HuH-7.5 (cell line): Measurements from ENCODE around the gene PBX1.

ENCODE experiments used
- DNase-seq: peaks from one replicate; pipeline ENCODE4 v3.0.0; 2011; ENCODE audit warnings: low spot score

Gene PBX1

DNA sequence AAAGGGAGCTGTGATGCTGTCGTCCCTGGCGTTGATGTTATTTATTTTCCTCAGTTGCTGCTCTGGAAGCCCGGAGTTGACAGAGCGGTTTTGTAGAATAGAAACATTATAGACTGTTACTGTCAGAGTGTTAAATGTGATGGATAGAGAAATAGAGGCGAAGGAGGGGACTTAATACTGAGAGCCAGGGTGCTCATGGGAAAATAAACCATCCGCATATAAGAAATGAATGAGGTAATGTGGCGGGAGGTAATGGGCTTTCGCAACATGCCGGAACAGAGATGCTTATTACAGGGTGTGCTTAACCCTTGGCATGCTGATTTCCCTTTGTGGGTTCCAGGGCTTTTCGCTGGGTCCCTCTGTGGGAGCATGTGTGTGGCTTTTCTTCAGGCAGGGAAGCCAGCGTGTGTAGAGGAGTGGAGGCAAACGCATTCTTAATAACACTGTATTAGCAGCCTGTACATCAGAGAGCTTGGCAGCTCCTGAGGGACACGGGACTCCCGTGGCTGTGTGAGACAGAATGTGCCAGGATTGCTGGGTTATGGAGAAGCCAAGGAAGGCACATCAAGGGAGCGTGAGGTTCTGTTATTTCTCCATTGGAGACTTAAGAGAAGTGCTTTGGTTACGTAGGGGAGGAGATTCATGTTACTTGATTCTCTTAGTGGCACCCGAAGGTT is 141.0 kb downstream of the PBX1 start:
- no peak for DNase-seq

DNA sequence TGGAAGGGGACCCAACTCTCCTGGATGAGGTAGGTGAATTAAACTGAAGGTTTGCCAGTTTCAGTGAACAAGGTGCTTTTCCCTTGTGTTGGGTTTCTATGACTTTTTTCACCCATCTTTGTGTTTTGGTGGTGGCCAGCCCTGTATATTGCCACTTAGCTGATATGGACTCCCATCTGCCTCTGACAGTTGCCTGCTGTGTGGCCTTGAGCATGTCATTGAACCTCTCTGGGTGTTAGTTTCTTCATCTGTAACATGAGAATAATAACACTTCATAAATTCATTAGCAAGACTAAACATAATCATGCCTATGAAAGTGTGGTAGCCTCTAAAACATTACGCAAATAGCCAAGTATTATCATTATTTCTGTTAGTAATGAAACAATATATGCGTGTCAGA is 141.7 kb downstream of the PBX1 start:
- DNase-seq, result no peak

DNA sequence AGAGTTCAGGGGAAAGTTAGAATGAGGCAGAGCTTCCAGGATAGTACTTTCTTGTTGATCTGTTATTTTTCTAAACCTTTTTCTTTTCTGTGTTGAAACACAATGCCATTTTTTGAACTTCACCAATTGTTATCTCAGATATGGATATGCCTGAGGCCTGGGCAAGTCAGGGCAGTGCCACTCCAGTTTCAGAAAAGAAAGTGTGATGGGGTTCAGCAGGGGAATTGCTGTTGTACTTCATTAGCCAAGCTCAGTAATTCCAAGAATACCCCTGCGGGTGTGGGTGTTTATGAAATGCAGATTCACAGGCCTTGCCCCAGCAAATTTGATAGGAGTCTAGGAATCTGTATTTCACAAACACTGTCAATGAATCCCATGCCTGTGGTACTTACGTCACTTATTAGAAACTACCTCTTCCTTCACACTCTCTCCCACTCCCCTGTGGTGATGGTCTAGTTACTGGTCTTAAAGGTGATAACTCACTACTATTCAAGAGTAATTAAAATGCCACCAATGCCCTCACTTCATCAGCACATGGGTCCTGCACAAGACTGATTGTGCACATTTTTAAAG is 142.3 kb downstream of the PBX1 start:
- no peak for DNase-seq

DNA sequence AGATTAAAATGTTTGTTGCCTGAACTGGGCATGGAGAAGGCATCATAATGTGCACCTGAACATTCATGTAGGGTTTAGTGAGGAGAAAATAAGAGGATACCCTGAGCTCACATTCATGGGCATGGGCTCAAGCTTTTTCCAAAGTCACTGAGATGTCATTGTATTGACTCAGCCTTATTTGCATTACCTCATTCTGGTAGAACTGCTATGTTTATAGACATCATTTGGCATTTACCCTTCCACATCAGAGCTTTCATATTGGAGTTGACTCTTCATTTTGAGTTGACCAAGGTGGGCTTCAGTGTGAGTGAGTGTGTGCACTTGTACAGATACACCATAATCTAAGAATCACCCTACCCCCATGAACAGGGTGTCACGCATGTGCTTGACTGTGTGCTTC is 143.2 kb downstream of the PBX1 start:
- DNase-seq, result no peak

DNA sequence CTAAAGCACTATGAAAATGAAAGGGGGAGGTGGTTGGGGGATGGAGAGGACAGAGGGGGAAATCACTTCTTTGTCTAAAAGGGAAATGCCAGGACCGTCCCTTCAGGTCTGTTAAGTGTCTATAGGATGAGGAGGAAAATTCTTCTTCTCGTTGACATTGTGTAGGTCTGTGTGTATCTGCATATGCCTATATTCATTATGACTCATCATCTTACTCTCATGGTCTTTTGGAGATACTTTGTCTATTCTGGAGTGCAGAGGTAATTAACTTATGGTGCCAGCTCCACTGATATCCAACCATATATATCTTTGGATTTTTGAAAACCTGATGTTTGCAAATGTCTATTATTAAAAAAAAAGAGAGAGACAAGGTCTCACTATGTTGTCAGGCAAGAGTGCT is 143.7 kb downstream of the PBX1 start:
- no peak for DNase-seq

DNA sequence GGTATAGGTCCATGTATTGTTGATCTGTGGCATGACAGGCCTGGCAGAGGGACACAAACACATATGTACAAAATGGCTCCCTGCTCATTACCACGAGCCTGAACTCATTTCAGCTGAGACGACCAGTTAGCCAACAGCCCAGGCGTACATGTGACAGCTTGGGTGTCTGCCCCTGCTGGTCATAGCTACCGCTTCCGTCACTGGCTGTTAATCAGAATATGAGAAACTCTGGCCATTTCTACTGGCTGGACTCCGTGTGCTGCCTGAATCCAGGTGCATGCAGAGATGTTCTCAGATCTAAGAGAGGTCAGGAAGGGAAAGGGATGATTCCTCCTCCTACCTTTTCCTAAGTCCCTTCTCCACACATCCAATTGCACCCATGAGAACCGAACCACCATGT is 144.5 kb downstream of the PBX1 start:
- DNase-seq, result no peak

DNA sequence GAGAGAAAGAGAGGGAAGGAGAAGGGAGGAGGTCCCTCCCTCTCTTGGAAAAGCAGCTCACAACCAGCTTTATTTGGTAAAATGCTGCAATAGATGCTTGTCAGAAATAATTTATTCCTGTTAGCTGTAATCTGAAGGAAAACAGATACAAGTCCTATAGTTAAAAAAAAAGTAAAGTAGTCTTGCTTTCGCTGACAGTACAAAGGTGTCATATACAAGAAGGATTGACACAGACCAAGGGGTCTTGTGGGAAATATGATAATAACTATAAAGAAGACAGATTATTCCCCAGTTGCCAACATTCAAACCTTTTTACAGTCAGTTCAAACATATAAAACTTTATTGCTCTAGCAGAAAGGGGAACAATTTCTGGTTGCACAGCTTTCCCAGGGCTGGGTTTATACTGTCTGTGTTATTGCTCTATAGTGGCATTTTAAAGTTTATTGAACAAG is 145.0 kb downstream of the PBX1 start:
- no peak for DNase-seq

DNA sequence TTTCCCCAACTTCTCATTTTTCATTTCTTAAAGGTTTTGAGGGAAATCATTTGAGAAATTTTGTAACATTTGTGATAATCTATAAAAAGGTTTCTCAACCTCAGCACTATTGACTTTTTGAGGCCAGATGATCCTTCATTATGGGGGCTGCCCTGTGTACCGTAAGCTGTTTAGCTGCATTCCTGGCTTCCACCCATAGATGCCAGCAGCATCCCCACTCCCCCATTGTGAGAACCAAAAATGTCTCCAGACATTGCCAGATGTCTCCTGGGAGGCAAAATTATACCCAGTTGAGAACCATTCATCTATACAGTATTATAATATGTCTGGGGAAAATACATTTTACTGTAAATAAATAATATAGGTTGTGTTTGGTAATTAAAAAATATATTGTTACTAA is 146.0 kb downstream of the PBX1 start:
- no peak for DNase-seq

DNA sequence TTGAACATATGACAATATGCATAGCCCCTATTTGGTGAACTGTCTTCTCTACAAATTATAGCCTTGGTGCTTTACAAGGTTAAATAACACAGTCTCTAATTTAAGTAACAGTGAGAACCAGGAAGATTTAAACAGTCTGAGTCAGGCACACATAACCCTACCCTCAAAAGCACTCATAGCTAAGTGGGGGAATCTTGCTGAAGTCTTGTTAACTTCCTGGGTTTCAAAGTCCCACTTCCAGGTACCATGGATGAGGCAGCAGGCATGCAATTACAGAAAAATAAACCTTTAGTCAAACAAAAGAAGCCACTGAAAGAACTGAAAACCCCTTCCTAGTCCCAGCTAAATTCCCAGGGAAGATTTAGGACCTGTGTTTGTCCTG is 147.6 kb downstream of the PBX1 start:
- DNase-seq, result no peak

DNA sequence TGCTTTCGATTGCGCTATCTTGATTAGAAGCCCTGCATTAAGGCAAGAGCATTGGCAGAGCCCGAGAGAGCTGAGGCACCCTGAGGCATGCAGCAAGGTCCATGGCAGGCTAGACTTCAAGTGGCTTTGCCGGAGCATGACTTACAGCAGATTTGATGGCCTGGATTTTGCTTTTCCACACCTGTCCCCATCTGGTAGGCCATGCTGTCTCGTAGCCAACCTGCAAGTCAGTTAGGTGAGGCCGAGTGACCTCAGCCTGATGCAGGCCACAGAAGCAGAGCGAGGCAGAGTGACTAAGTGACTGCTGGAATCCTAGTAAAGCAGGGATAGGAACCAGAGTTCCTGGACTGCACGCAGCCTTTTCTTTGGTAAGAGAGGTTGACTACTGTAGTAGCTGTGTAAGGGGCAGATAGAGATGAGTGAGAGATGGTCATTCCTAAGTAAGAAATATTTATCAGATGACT is 148.9 kb downstream of the PBX1 start:
- DNase-seq, result no peak

DNA sequence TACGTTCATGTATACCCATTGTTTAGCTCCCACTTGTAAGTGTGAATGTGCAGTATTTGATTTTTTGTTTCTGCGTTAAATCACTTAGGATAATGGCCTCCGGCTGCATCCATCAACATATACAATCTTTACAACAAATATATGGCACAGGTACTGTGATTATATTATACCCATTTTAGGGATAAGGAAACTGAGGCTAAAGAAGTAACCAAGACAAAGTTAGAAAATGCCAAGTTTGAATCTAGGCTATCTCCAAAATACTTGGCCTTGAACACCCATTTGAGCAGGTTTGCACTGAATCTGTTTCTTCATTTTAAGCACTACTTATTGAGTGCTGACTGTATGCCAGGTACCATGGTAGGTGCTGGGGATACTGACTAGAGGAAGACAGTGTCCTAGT is 149.6 kb downstream of the PBX1 start:
- no peak for DNase-seq

DNA sequence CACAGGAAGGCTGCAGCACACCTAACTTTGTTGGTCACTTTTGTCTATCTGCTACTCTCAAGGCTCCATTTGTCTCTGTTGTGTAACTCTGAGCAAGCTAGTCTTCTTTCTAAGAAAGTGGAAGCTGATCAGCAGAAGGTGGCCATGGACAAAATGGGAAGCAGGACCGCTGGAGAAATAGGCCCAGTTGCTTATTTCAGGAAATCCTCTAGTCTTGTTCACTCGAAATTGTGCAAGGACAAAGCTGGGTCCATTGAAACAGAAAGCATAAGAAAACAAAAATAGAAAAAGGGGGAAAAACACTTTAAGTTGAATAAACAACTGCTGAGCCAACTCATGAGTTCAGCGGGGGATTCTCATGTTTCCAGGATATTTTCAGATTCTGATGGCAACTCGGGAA is 150.1 kb downstream of the PBX1 start:
- no peak for DNase-seq

DNA sequence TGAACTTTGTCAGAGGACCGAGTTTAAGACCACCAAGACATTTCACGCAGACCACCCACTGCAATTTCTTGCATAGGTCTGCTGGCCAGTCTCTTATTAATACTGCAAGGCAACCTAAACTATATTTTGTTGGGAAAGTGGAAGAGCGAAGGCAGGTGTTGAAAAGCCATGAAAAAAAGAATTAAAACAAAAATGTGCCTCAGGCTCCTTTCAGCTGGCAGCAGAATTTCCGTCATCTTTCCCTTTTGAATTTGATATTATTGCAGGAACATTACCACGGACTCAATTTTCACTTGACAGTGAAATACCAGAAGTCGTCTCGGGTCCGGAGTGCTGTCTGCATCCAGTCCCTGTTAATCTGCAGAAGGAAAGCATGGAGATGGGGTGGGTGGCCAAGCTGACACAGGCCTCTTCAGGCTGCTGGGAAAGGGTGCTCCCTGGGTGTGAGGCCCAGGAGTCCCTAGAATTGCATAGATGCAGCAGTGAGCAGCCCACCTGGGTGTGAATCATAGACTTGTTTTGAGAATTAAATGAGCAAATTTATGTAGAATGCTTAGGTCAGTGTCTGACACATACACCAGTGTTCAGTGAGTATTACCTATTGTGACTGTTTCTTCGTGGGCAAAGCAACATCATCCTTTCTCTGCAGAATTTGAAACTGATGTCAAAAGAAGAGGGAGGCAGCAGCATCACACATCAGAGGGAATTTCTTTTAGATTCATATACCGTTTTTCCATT is 150.7 kb downstream of the PBX1 start:
- DNase-seq, result no peak

DNA sequence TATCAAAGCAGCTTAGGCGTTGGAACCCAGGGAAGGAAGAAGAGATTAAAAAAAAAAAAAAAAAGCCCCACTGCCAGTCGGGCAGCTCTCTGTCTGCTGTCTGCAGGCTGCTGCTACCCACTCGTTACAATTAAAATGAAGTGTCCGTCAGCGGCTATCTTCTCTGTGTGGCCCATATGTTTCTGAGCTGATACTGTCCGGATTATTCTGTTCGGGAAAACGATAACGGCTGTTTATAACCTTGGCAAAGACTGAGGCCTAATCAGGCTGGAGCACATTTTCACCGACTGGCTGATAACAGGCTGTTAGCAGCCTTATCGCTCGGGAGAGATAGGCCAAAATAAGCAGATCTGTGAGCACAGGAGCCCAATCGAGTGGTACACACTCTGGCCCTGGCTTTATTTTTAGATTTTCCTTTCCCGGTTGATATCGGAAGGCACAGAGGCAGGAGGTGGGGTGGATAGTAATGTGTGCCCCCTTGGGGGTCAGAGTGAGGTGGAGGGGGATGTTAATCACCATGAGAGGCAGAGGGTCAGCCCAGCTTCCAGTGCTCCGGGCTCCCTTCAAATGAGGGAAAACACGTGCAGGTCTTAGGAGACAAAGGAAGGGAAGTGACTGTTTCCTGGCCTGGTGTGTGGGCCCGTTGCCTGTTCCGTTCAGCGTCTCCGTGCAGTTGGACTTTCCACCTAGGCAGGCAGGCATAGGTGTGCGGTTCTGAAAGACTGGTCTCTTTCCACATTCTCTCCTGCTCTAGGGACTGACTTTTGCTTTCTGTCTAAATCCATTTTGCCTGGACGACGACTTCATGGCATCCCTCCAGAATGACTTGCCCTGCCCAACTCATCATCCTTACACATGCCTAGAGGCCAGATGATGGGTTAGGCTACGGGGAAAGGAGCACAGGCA is 153.4 kb downstream of the PBX1 start:
- DNase-seq, result no peak

DNA sequence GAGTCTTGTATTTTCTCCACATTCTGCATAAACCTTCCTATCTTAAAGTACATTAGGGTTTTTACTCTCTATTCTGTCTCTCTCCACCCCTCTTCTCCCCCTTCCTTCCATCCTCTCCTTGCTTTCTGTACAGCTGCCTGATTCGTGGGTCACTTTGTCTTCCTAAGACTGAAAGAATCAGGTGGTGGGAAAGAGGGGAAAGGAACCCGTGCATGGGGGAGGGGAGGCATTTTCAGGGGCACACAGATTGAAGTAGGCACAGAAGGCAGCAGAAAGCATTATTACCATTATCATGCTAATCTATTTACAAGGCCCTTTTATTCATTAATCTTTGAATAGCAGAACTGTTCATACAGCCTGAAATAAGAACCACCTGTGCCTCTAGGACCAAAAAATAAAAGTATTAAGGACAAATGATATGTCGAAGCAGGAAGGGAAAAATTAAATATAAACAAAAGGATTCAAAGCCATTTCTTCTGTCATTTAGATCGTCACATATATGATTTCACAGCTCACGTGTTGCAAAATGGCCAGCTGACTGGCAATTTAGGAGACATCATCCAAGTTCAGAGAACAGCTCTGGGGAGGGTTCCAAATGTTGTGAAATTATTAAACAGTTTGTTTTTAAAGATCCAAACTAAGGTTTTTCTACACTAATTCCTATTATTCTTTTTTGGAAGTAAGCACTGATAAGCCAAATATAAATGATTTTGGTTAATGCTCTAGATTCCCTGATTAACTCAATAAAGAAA is 154.6 kb downstream of the PBX1 start:
- no peak for DNase-seq

DNA sequence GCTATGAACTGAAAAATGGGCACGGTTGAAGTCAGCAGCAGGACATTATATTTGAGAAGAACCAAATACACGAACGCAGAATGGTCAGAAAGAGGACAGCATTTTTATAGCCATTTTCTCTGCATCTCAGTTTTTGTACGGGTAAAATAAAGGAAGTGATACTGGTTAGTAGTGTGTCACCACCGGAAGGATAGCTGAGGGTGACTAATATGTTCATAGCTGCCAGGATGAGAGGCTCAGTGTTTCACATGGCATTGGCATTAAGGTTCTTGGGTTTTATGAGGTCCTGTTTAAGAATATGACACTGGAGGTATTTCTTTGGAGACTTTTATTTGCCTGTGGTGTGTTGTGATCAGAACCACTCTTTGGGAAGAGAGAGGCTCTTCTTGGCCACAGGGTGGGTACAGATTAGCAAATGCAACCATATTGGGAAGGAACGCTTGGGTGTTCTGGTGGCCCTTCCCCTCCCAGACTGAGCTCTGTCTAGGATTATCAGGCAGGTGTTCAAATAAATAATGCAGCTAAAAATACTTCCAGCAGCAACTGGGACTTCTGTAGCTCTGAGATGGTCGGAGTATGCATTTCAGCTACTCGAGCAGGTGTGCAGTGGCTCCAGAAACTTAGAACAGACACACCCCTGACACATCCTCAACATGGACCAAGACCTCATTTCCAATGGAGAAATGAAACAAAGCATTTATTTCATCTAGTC is 158.2 kb downstream of the PBX1 start:
- no peak for DNase-seq

DNA sequence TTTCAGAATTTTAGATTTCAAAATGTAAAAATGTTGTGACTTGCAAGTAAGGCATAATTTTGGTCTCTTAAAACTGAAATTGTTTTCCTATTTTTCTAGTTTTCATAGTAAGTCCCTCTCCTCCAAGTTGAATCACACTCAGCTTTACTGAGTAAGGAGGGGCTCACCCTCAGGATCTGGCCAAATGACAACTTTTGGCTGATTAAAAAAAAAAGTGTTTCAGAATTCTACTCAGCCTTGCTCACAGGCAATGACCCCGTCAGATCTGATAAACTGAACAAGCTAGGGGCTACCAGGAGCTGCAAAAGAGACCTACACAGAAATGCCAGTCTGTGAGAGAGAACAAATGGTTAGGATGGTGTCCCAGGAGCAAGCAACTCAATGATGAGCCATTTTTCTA is 159.8 kb downstream of the PBX1 start:
- DNase-seq, result no peak

DNA sequence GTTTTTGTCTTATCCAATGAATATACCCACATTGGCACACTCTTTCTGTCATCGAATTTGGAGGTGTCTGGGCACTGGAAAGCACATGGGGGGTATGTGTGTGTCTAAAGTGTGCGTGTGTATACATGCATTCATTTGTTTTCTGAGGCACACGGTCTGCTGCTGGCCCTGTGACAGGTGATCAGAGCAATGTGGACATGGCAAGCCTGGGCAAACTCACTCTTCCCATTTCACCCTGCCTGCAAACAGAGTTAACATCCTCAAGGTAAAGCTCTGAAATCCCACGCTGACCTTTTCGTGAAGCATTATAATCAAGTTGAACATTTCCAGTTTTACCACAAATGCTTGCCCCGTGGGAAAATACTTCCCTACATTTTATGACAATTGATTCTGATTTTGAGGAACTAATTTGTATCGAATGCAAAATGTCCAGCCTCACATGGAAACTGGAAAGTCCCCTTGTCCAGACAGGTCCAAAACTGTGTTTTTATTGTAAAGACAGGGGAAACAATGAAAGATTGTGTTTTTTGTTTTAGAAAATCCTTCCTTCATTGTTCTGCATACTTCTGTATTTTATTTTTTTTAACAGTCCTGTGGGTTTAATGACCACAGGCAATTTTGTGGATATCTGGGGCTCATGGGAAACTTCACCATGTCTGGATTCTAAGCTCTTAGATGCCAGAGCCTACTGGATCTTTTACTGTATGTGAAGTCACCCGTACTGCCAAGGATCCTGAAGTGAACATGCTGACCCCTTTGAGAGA is 160.9 kb downstream of the PBX1 start:
- no peak for DNase-seq

DNA sequence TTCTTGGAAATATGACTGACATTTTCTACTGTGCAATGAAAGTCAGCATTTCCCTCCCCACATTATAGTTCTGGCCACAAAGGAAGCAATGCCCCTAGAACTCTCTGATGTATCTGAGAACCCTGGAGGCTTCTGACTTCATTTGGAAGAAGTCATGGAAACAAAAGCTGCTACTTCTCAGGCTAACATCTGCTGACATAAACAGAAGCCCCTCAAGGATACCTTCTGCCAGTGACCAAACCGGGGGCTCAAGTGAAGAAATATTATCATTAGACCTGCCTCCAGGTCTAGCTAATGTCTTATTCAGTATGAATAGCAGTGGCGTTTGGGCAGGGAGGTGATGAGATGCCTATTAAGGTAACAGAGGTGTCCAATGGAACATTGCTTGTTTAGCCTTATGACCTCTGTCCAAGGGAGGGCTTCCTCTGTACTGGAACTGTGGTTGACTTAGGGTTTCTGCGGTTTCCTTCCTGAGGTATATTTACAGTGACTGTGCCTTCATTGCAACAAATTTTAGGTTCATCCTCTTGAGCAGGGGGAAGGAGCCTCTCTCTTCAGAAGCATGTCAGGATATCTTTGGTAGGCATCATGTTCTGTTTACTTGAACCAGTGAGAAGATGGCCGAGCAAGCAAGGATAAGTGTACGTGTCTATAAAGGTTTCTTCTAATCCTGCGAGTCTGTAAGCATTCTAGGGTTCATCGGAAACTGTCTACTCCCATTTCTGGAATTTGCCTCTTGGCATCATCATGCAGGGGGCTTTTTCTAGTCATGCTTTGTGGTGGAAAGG is 161.7 kb downstream of the PBX1 start:
- no peak for DNase-seq

DNA sequence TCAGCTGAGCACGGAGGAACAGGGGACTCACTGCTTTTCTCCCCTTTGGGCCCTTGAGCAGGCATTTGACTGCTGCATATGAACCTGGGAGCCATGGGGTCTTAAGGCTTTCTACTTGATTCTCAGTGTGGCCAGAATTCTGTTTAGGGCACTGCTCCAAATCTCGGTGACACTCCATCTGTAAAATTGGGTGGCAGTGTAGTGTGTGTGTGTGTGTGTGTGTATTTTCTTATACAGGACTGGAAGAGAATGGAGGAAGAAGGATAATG is 162.2 kb downstream of the PBX1 start:
- no peak for DNase-seq
